ENCODE measurements around the gene CDH18. TPM values are rescaled to one million over a fixed set of nuclear protein-coding genes. Genes with fewer than 3 reads are reported as not detected.
"Not testable (repeated sequence)": the region's sequence is repeated elsewhere in the genome, so short reads cannot be mapped to it uniquely, and the experiment has no call there.

Gene CDH18
- total RNA-seq, 1 donor, result 16.6 TPM

GRCh38 chr5:19855031-19855430, 133.0 kb downstream of the CDH18 start:
- H3K4me3 ChIP-seq (ENCODE audit: low read depth, low read length), result no peak overlapping the region
- no peak for TF ChIP-seq CTCF (IDR thresholded peaks at IDR 0.05; ENCODE audit: insufficient read depth, low read length)
- DNase-seq (ENCODE audit: low read depth), result peak; percentile 28

- H3K4me3 ChIP-seq (ENCODE audit: low read depth, low read length), result no peak overlapping the region
- DNase-seq (ENCODE audit: low read depth), result peak; percentile 92
- no peak for TF ChIP-seq CTCF (IDR thresholded peaks at IDR 0.05; ENCODE audit: insufficient read depth, low read length)
Observed at GRCh38 chr5:19853616-19854240, 134.3 kb downstream of the CDH18 start.

GRCh38 chr5:19837536-19838174, 150.3 kb downstream of the CDH18 start:
- DNase-seq (ENCODE audit: low read depth), result no peak
- no peak for TF ChIP-seq CTCF (IDR thresholded peaks at IDR 0.05; ENCODE audit: insufficient read depth, low read length)
- H3K4me3 ChIP-seq (ENCODE audit: low read depth, low read length), result no peak overlapping the region

GRCh38 chr5:19835442-19835841, 152.6 kb downstream of the CDH18 start:
- no peak for DNase-seq (ENCODE audit: low read depth)
- no peak for TF ChIP-seq CTCF (IDR thresholded peaks at IDR 0.05; ENCODE audit: insufficient read depth, low read length)
- H3K4me3 ChIP-seq (ENCODE audit: low read depth, low read length), result no peak overlapping the region

GRCh38 chr5:19812720-19813119, 175.3 kb downstream of the CDH18 start:
- H3K4me3 ChIP-seq (ENCODE audit: low read depth, low read length); DNase-seq (ENCODE audit: low read depth): not testable (repeated sequence)

- TF ChIP-seq CTCF (IDR thresholded peaks at IDR 0.05; ENCODE audit: insufficient read depth, low read length), result no peak
- no peak overlapping the region for H3K4me3 ChIP-seq (ENCODE audit: low read depth, low read length)
- no peak for DNase-seq (ENCODE audit: low read depth)
Observed at GRCh38 chr5:19806756-19807155, 181.2 kb downstream of the CDH18 start.

GRCh38 chr5:19802686-19803085, 185.3 kb downstream of the CDH18 start:
- DNase-seq (ENCODE audit: low read depth), result no peak
- no peak overlapping the region for H3K4me3 ChIP-seq (ENCODE audit: low read depth, low read length)
- no peak for TF ChIP-seq CTCF (IDR thresholded peaks at IDR 0.05; ENCODE audit: insufficient read depth, low read length)

Measured in fibroblast of the aortic adventitia (primary cell).